H1 (cell line): ENCODE results near the gene SND1.

ENCODE experiments used
- EZH2 ChIP-seq: fragments of 200-600 bp; sonication (generic); IDR thresholded peaks from 2 replicates; pipeline ENCODE4 v1.7.1; 2012; ENCODE audit warnings: low read depth, mild to moderate bottlenecking, moderate library complexity, low read length, inconsistent platforms; ENCODE audit not compliant: severe bottlenecking
- GABPA ChIP-seq: IDR thresholded peaks from 2 replicates; pipeline ENCODE4 v1.6.1; 2011; ENCODE audit warnings: mild to moderate bottlenecking, low read length, moderate library complexity, borderline replicate concordance; ENCODE audit not compliant: insufficient read depth
- JUN ChIP-seq: IDR thresholded peaks from 2 replicates; pipeline ENCODE4 v1.6.1; 2011; ENCODE audit warnings: low read depth, mild to moderate bottlenecking, improper control_type of control experiment, low read length
- MAX ChIP-seq: IDR thresholded peaks from 2 replicates; pipeline ENCODE4 v1.6.1; 2012; ENCODE audit warnings: inconsistent platforms
- PHF8 ChIP-seq: fragments of 200-600 bp; sonication (generic); conservative IDR thresholded peaks from 2 replicates; pipeline ENCODE4 v1.7.1; 2012; ENCODE audit warnings: low read depth, mild to moderate bottlenecking, inconsistent platforms, low read length, moderate library complexity
- POLR2A ChIP-seq, 2 experiments: IDR thresholded peaks; 1 replicate in 1 of 2; 2 replicates in 1 of 2; pipeline ENCODE4 v1.6.1; 2011; ENCODE audit warnings: low read depth in 2 of 2, low read length in 2 of 2, mild to moderate bottlenecking in 2 of 2; ENCODE audit errors: control extremely low read depth in 1 of 2
- POLR2AphosphoS5 ChIP-seq: IDR thresholded peaks from 2 replicates; pipeline ENCODE4 v1.6.1; 2011; ENCODE audit warnings: low read depth, low read length
- RAD21 ChIP-seq, 2 experiments: IDR thresholded peaks in 1 of 2; conservative IDR thresholded peaks in 1 of 2; 2 replicates each; pipeline ENCODE4 v1.6.1; 2011; ENCODE audit warnings: low read depth in 2 of 2, low read length in 2 of 2, improper control_type of control experiment in 1 of 2, inconsistent platforms in 1 of 2, mild to moderate bottlenecking in 1 of 2, moderate library complexity in 1 of 2
- RBBP5 ChIP-seq: IDR thresholded peaks from 2 replicates; pipeline ENCODE4 v1.7.1; 2012; ENCODE audit warnings: low read depth, mild to moderate bottlenecking, inconsistent platforms, low read length, moderate library complexity, borderline replicate concordance
- SRF ChIP-seq: IDR thresholded peaks from 2 replicates; pipeline ENCODE4 v1.6.1; 2011; ENCODE audit warnings: mild to moderate bottlenecking, low read depth, low read length, moderate library complexity
- YY1 ChIP-seq: IDR thresholded peaks from 2 replicates; pipeline ENCODE4 v1.6.1; 2011; ENCODE audit warnings: low read depth, mild to moderate bottlenecking, low read length
- TF ChIP-seq, protein P1 (sequence below), 3 experiments: IDR thresholded peaks; 1 replicate in 2 of 3; 2 replicates in 1 of 3; pipeline versions ENCODE4 v1.5.1 to v1.6.1; 2011; ENCODE audit warnings: low read length in 3 of 3, mild to moderate bottlenecking in 3 of 3, inconsistent platforms in 2 of 3, low read depth in 1 of 3, moderate library complexity in 1 of 3; ENCODE audit not compliant: insufficient read depth in 1 of 3; ENCODE audit errors: control extremely low read depth in 1 of 3
- TF ChIP-seq, protein P2 (sequence below): fragments of 300-600 bp; sonication (generic); IDR thresholded peaks from 2 replicates; pipeline ENCODE4 v1.7.1; 2012; ENCODE audit warnings: low read length, moderate library complexity, mild to moderate bottlenecking, inconsistent platforms; ENCODE audit not compliant: insufficient replicate concordance

GRCh38 chr7:127699853-127700252 is 47.9 kb downstream of the SND1 start:
- TF ChIP-seq, protein P1, sequence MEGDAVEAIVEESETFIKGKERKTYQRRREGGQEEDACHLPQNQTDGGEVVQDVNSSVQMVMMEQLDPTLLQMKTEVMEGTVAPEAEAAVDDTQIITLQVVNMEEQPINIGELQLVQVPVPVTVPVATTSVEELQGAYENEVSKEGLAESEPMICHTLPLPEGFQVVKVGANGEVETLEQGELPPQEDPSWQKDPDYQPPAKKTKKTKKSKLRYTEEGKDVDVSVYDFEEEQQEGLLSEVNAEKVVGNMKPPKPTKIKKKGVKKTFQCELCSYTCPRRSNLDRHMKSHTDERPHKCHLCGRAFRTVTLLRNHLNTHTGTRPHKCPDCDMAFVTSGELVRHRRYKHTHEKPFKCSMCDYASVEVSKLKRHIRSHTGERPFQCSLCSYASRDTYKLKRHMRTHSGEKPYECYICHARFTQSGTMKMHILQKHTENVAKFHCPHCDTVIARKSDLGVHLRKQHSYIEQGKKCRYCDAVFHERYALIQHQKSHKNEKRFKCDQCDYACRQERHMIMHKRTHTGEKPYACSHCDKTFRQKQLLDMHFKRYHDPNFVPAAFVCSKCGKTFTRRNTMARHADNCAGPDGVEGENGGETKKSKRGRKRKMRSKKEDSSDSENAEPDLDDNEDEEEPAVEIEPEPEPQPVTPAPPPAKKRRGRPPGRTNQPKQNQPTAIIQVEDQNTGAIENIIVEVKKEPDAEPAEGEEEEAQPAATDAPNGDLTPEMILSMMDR (IDR thresholded peaks at IDR 0.05; ENCODE audit: control extremely low read depth in 1 of 3, insufficient read depth in 1 of 3, low read depth in 1 of 3, low read length in 3 of 3): no peak
- TF ChIP-seq MAX (no peak), POLR2AphosphoS5 (no peak), RAD21 (IDR thresholded peaks at IDR 0.05 in 1 of 2, conservative IDR thresholded peaks at IDR 0.05 in 1 of 2; ENCODE audit: low read depth in 2 of 2, low read length in 2 of 2) (no peak), POLR2A (IDR thresholded peaks at IDR 0.05; ENCODE audit: control extremely low read depth in 1 of 2, low read depth in 2 of 2, low read length in 2 of 2) (no peak), EZH2 (no peak), YY1 (no peak), JUN (no peak), GABPA (no peak), SRF (no peak), RBBP5 (no peak), PHF8 (no peak)
- TF ChIP-seq, protein P2, sequence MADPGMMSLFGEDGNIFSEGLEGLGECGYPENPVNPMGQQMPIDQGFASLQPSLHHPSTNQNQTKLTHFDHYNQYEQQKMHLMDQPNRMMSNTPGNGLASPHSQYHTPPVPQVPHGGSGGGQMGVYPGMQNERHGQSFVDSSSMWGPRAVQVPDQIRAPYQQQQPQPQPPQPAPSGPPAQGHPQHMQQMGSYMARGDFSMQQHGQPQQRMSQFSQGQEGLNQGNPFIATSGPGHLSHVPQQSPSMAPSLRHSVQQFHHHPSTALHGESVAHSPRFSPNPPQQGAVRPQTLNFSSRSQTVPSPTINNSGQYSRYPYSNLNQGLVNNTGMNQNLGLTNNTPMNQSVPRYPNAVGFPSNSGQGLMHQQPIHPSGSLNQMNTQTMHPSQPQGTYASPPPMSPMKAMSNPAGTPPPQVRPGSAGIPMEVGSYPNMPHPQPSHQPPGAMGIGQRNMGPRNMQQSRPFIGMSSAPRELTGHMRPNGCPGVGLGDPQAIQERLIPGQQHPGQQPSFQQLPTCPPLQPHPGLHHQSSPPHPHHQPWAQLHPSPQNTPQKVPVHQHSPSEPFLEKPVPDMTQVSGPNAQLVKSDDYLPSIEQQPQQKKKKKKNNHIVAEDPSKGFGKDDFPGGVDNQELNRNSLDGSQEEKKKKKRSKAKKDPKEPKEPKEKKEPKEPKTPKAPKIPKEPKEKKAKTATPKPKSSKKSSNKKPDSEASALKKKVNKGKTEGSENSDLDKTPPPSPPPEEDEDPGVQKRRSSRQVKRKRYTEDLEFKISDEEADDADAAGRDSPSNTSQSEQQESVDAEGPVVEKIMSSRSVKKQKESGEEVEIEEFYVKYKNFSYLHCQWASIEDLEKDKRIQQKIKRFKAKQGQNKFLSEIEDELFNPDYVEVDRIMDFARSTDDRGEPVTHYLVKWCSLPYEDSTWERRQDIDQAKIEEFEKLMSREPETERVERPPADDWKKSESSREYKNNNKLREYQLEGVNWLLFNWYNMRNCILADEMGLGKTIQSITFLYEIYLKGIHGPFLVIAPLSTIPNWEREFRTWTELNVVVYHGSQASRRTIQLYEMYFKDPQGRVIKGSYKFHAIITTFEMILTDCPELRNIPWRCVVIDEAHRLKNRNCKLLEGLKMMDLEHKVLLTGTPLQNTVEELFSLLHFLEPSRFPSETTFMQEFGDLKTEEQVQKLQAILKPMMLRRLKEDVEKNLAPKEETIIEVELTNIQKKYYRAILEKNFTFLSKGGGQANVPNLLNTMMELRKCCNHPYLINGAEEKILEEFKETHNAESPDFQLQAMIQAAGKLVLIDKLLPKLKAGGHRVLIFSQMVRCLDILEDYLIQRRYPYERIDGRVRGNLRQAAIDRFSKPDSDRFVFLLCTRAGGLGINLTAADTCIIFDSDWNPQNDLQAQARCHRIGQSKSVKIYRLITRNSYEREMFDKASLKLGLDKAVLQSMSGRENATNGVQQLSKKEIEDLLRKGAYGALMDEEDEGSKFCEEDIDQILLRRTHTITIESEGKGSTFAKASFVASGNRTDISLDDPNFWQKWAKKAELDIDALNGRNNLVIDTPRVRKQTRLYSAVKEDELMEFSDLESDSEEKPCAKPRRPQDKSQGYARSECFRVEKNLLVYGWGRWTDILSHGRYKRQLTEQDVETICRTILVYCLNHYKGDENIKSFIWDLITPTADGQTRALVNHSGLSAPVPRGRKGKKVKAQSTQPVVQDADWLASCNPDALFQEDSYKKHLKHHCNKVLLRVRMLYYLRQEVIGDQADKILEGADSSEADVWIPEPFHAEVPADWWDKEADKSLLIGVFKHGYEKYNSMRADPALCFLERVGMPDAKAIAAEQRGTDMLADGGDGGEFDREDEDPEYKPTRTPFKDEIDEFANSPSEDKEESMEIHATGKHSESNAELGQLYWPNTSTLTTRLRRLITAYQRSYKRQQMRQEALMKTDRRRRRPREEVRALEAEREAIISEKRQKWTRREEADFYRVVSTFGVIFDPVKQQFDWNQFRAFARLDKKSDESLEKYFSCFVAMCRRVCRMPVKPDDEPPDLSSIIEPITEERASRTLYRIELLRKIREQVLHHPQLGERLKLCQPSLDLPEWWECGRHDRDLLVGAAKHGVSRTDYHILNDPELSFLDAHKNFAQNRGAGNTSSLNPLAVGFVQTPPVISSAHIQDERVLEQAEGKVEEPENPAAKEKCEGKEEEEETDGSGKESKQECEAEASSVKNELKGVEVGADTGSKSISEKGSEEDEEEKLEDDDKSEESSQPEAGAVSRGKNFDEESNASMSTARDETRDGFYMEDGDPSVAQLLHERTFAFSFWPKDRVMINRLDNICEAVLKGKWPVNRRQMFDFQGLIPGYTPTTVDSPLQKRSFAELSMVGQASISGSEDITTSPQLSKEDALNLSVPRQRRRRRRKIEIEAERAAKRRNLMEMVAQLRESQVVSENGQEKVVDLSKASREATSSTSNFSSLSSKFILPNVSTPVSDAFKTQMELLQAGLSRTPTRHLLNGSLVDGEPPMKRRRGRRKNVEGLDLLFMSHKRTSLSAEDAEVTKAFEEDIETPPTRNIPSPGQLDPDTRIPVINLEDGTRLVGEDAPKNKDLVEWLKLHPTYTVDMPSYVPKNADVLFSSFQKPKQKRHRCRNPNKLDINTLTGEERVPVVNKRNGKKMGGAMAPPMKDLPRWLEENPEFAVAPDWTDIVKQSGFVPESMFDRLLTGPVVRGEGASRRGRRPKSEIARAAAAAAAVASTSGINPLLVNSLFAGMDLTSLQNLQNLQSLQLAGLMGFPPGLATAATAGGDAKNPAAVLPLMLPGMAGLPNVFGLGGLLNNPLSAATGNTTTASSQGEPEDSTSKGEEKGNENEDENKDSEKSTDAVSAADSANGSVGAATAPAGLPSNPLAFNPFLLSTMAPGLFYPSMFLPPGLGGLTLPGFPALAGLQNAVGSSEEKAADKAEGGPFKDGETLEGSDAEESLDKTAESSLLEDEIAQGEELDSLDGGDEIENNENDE: no peak
